ENCODE measurements around the gene TMEM59L.

DNA sequence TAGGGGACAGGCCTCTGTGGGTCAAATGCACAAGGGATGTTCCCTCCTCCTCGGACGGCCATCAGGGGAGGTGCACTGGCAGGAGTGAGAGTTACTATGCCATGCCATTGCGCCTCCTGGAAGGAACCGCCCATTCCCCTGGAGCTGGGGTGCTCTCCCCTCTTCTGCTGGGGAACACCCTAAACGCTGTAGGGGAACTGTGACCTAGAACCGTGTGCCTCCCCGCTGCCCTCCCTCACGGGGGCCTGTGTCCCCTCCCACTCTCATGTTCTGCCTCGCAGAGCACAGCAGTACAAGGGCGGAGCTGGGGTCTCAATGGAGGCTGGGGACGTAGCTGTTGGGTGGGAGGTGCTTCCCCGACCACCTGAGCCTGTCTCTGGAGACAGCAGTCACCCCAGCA is 53.6 kb downstream of the TMEM59L start:
- TF ChIP-seq, protein P1, sequence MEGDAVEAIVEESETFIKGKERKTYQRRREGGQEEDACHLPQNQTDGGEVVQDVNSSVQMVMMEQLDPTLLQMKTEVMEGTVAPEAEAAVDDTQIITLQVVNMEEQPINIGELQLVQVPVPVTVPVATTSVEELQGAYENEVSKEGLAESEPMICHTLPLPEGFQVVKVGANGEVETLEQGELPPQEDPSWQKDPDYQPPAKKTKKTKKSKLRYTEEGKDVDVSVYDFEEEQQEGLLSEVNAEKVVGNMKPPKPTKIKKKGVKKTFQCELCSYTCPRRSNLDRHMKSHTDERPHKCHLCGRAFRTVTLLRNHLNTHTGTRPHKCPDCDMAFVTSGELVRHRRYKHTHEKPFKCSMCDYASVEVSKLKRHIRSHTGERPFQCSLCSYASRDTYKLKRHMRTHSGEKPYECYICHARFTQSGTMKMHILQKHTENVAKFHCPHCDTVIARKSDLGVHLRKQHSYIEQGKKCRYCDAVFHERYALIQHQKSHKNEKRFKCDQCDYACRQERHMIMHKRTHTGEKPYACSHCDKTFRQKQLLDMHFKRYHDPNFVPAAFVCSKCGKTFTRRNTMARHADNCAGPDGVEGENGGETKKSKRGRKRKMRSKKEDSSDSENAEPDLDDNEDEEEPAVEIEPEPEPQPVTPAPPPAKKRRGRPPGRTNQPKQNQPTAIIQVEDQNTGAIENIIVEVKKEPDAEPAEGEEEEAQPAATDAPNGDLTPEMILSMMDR (IDR thresholded peaks at IDR 0.05; ENCODE audit: low read depth, low read length, poor library complexity, severe bottlenecking): no peak
- TF ChIP-seq EZH2phosphoT487 (IDR thresholded peaks at IDR 0.05; ENCODE audit: borderline replicate concordance, low read length): no peak
